Measurements from ENCODE around the gene FOXP2. TPM values are rescaled to one million over a fixed set of nuclear protein-coding genes. Genes with fewer than 3 reads are reported as not detected.
"Not testable (repeated sequence)": the region's sequence is repeated elsewhere in the genome, so short reads cannot be mapped to it uniquely, and the experiment has no call there.

Gene FOXP2
- total RNA-seq (2014; rRNA removed; shearing (Covaris generic)), result 52.5 and 52.7 TPM in 2 replicates

DNA sequence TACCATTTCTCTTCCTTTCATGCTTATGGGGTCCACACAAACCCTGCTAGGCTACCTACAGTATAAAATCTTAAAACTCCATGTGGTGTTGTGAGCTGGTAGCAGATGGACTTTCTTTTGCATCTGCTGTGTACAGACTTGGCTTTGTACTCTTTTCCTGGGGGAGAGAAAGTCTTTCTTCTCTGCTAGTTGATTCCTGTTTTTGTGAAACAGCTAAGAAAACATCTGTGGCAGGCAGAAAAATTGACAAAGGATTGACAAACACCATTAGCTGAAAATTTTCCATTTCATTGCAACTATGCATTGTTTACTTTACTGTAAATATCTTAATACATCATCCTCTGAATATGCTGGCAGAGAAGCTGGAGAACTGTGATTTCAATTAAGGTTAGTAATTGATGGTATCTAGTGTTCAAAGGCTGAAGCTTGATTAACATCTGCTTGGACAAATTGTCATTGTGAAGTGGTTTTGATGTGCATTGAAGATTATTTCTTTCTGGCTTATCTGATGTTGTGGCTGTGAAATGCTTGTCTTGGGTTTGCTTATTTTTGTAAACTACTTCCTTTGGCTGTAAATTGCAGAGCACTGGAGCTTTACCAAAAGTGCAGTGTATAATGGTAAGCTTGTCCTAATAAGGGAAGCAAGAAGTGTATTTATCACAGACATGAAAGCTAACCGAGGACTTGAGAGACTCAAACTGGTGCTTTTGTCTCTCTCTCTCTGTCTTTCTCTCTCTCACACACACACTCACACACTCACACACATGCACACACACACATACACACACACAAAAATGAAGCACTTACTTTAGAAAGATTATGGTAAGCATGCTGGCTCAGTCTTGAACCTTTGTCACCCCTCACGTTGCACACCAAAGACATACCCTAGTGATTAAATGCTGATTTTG lies at the start of gene FOXP2:
FOXP2 (plus strand) TSS at position 660 of the 908 bp plus-strand sequence. CDS start 11,697 bp downstream, outside the sequence.
- Histone ChIP-seq H3K4me3 (peak within 1 kb of the TSS; percentile 75), H3K27me3 (no peaks in the 10 kb centered on the region), H3K27ac (peak within 1 kb of the TSS; percentile 91), H3K36me3 (no peaks in the 10 kb centered on the region), H3K4me1 (peaks cover 33% of the 10 kb centered on the region), H3K9me3 (replicated peaks) (no peaks in the 10 kb centered on the region)
- DNase-seq, result peak; percentile 62 to 82

DNA sequence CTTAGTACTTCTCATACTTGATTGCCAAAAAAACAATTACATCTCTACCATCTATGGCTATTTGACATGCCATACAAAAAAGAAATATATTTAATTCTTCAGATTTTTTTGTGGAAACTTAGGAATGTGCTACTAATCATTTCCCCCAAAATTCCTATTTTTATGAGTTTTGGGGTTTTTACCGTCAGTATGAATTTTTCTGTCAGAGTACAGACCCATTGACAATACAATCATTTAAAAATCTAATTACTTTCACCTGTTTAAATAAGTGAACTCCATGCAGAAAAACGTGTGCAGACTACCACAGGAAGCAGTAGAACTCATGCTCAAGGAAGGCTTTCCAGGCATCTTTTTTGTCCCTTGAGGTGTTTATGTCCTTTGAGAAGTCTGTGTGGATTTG lies 48.8 kb upstream of the FOXP2 start:
- Histone ChIP-seq H3K36me3 (peaks cover 2% of the 10 kb centered on the region; the same call in 1 of the 2 replicates), H3K27me3 (no peaks in the 10 kb centered on the region), H3K4me3 (no peak overlapping the region), H3K4me1 (peaks cover 27% of the 10 kb centered on the region), H3K27ac (peak overlapping the region; percentile 41), H3K9me3 (replicated peaks) (no peaks in the 10 kb centered on the region)
- peak in 1 of 2 experiments; percentile 35 for DNase-seq

DNA sequence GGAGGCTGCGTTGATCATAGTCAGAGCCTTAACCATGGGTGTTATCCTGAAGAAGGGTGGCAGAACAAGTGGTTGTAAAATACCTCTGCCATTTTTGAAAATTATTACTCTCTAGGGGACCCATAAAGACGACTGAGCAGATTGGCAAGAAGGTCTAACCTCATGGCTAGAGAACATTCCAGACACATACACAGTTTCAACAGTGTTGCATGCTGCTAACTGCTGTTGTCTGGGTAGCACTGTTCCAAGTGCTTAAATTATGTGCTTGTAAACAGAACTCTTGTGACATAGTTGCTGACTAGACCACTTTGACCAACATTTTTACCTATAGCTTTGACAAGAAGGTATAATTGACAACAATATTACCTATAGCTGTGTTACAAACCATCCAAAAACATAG lies 46.1 kb upstream of the FOXP2 start:
- Histone ChIP-seq H3K4me1 (peaks cover 27% of the 10 kb centered on the region), H3K9me3 (replicated peaks) (no peaks in the 10 kb centered on the region), H3K27ac (no peak overlapping the region), H3K4me3 (no peak overlapping the region), H3K36me3 (peaks cover 2% of the 10 kb centered on the region; the same call in 1 of the 2 replicates), H3K27me3 (no peaks in the 10 kb centered on the region)
- DNase-seq, result no peak

DNA sequence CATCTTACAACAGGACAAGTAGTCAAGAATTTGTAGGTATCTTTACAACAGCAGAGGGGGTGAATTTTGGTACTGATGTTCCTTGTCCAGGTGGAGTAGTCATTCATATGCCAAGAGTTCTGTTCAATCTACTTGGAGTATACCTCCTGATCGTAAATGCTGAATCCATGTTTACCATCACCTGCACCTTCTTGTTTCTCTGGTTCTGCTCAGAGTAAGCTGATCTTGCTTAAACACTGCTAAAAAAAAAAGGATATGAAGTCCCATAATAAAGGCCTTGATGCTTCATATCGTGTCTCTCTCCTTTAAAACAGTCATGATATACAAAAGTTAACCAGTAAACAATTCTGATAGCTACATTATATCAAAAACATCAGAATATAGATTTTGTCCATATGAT lies 45.3 kb upstream of the FOXP2 start:
- no peak overlapping the region for H3K4me3 ChIP-seq
- peaks cover 2% of the 10 kb centered on the region; the same call in 1 of the 2 replicates for H3K36me3 ChIP-seq
- no peak for DNase-seq
- H3K4me1 ChIP-seq, result peaks cover 22% of the 10 kb centered on the region
- no peaks in the 10 kb centered on the region for H3K27me3 ChIP-seq
- H3K27ac ChIP-seq, result no peak overlapping the region
- no peaks in the 10 kb centered on the region for H3K9me3 ChIP-seq (replicated peaks)

DNA sequence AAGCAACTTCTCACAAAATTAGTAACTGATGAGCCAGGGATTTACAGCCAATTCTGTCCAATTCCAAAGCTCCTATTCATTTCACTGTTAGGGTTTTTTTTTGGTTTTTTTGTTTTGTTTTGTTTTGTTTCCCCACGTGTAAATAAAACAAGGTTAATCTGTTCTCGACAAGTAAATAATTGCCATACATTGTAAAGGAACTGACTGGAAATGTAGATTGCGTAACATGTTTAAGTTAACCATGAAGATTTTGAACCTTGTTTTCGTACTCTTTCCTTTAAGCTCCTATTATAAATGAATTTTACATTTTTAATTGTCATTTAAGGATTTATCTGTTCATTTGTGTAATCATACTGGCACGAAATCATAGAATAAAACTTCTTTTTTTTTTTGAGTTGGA lies 42.0 kb upstream of the FOXP2 start:
- no peak overlapping the region for H3K27ac ChIP-seq
- peaks cover 2% of the 10 kb centered on the region; the same call in 1 of the 2 replicates for H3K36me3 ChIP-seq
- no peak for DNase-seq
- no peaks in the 10 kb centered on the region for H3K27me3 ChIP-seq
- no peaks in the 10 kb centered on the region for H3K4me1 ChIP-seq
- H3K4me3 ChIP-seq, result no peak overlapping the region
- H3K9me3 ChIP-seq (replicated peaks), result no peaks in the 10 kb centered on the region

DNA sequence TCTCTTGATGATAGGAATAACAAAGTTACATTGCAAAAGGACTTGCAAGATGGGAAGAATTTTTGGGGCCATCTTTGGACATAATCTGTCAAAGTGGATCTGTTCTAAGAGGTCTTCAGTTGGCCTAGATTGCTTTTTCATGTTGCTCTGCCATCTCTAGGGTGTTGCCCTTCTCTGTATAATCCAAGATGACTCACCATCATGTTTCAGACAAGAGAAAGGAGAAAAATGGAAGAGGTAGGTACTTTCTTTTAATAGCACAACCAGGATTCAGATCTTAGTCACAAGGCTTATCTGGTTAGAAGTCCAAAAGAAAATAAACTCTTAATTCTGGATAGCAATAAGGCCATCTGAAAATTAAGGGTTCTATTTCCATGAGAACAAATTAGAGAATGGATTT lies 38.7 kb upstream of the FOXP2 start:
- H3K27me3 ChIP-seq, result no peaks in the 10 kb centered on the region
- H3K27ac ChIP-seq, result no peak overlapping the region
- H3K36me3 ChIP-seq, result no peaks in the 10 kb centered on the region; the same call in 1 of the 2 replicates
- peaks cover 3% of the 10 kb centered on the region; the same call in 1 of the 2 replicates for H3K4me1 ChIP-seq
- no peak overlapping the region for H3K4me3 ChIP-seq
- peaks cover 13% of the 10 kb centered on the region for H3K9me3 ChIP-seq (replicated peaks)
- no peak for DNase-seq

DNA sequence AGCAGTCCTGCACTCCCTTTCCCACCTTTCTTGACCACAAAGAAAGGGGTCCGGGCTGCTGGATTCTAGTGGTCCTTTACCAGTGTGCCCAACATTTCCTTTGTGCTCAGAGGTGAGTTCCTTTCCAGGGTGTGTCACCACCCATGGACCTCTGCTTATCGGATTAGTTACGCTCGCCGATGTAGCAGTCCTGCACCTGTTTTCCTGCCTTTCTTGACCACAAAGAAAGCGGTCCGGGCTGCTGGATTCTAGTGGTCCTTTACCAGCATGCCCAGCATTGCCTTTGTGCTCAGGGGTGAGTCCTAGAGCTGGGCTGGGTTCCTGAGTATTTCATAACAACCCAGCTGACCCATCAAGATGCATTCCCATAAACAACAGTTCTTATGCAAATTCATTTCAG lies 30.7 kb upstream of the FOXP2 start:
- Histone ChIP-seq H3K9me3 (replicated peaks) (peaks cover 10% of the 10 kb centered on the region), H3K4me3 (peak overlapping the region; percentile 11; the same call in 1 of the 2 replicates), H3K4me1 (peaks cover 42% of the 10 kb centered on the region), H3K27ac (peak overlapping the region; percentile 98)
- peak; percentile 98 for DNase-seq
- H3K27me3 ChIP-seq, H3K36me3 ChIP-seq: not testable (repeated sequence)

DNA sequence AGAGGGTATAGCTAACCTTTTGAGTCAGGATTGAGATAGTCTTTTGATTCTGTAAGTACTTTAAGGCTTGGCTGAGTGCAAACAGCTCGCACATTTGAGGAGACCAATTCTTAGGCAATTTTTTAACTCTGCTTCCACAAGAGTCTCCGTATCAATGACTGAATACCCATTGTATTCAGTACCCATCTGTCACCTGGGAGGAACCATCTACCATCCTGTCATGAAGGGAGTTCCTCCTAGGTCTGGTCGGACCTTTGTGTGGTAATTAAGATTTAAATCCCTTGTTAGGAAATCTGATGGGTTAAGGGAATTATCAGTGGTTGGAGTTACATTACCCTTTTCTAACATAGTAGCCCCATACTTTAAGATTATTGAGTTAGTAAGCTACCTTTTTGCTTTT lies 30.3 kb upstream of the FOXP2 start:
- peak overlapping the region; percentile 98 for H3K27ac ChIP-seq
- not testable (repeated sequence) for H3K9me3 ChIP-seq (replicated peaks); H3K27me3 ChIP-seq; H3K36me3 ChIP-seq
- H3K4me1 ChIP-seq, result peaks cover 42% of the 10 kb centered on the region
- H3K4me3 ChIP-seq, result peak overlapping the region; percentile 11; the same call in 1 of the 2 replicates
- DNase-seq, result peak; percentile 76 to 90

DNA sequence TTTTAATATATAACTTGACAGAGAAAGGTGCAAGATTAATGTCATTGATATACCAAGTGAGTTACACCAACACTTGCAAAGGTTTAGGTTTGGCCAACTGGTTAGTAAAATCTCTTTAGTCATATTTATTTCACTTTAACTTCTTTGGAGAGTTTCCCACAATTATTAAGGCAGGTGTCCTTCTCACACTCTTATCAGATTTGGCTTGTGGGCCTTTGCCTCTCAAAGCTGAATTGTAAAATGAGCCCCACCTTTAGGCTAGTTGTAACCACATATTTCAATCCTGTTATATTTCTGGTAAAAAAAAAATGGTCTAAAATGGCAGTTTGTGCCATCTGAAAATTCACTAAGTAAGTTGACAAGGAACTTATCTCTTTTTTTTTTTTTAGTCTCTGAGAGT lies 26.6 kb upstream of the FOXP2 start:
- Histone ChIP-seq H3K27me3 (no peaks in the 10 kb centered on the region), H3K9me3 (replicated peaks) (no peaks in the 10 kb centered on the region), H3K36me3 (no peaks in the 10 kb centered on the region), H3K4me1 (peaks cover 57% of the 10 kb centered on the region), H3K27ac (no peak overlapping the region), H3K4me3 (no peak overlapping the region)
- peak in 1 of 2 experiments; percentile 62 for DNase-seq

DNA sequence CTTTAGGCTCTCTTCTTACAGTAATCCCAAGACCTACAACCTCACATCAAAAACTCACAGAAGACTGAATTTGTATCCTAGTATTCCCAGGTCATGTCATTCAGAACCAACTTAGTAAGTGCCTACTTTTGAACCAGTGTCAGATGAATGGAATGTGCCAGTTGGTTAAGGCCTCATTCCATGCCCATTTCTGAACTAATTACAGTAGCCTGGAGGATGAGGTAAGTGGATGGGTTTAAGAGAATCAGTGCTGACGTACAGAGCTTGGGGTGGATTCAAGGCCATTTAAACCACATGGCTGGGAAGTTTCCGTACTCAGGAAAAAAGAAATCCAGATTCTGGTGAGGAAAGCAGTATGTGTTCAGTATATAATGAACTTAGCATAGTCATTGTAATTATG lies 21.9 kb upstream of the FOXP2 start:
- Histone ChIP-seq H3K4me1 (peaks cover 34% of the 10 kb centered on the region), H3K27ac (peak overlapping the region; percentile 72), H3K4me3 (no peak overlapping the region), H3K27me3 (no peaks in the 10 kb centered on the region), H3K36me3 (no peaks in the 10 kb centered on the region), H3K9me3 (replicated peaks) (no peaks in the 10 kb centered on the region)
- DNase-seq, result peak; percentile 52 to 66

DNA sequence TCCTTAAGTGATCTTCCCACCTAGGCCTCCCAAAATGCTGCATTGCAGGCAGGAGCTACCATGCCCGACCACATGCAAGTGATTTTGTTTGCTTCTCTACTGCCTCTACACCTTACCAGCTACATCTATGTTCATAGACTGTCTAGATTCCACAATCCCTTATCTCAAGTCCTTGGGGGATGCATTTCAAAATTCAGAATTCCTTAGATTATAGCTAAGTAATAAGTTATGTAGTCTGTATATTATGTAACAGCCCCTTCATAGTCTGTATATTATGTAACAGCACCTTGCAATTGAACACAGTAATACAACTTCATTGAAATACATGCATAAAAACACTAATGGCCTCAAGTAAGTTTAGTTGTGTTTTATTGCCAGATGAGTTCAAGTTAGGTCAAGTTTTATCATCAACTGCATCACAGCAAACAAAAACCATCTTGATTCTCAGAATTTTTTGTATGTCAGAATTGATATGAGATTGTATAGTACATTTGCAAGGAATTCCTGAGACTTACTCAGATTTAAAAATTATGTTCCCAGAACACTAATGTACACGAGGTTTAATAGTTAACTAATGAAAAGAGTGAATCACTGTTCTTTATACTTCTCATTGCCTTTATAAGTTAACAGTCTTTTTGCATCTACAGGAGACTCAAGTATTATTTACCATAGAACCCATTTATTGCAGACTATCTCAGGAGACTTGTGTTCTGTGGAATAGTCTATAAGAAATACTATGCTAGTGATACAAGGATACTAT lies 11.6 kb upstream of the FOXP2 start:
- Histone ChIP-seq H3K4me1 (peaks cover 4% of the 10 kb centered on the region; the same call in 1 of the 2 replicates), H3K4me3 (no peak overlapping the region)

DNA sequence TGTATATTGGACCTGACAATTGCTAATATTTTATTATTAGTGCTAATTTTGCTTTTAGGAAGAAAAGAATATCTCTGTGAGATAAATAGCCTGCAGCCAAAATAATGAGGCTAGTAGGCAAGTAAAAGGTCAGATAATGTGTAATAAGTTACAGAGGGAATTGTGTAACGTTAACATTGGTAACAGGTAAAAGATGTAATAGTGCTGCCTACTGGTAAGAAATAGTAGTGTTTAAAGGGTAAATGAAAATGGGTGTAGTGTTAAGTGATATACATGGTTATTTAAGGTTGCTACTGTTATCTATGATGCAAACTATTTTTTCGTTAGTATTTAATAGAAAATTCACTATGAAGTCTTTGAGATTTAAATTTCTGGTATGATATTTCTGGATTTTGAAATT lies 9.2 kb upstream of the FOXP2 start:
- no peaks in the 10 kb centered on the region for H3K36me3 ChIP-seq
- DNase-seq, result peak in 1 of 2 experiments; percentile 65
- no peaks in the 10 kb centered on the region for H3K27me3 ChIP-seq
- peaks cover 4% of the 10 kb centered on the region; the same call in 1 of the 2 replicates for H3K4me1 ChIP-seq
- H3K4me3 ChIP-seq, result no peak overlapping the region
- no peak overlapping the region for H3K27ac ChIP-seq
- H3K9me3 ChIP-seq (replicated peaks), result no peaks in the 10 kb centered on the region

More for the DNA sequence above, 11.6 kb upstream of the FOXP2 start:
- Histone ChIP-seq H3K27ac (no peak overlapping the region), H3K9me3 (replicated peaks) (no peaks in the 10 kb centered on the region), H3K36me3 (no peaks in the 10 kb centered on the region), H3K27me3 (no peaks in the 10 kb centered on the region)
- DNase-seq, result no peak

DNA sequence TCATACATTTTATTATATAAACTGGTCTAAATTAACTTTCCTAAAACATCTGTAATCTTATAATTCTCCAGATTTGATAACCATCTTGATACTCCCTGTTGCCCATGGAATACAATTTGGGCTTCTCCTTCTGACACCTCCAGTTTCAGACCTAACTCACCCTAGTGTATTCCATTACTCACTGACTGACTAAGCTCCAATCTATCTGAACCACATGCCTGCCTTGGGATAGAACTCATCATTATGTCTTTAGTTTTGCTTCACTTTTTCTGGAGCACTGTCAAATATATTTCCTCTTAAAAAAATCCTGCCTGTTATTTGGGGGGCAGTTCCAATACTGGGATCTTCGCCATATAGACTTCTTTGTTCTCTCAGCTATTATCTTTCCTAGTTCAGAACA lies 4.9 kb upstream of the FOXP2 start:
- H3K4me1 ChIP-seq, result peaks cover 24% of the 10 kb centered on the region
- no peak for DNase-seq
- no peaks in the 10 kb centered on the region for H3K36me3 ChIP-seq
- H3K9me3 ChIP-seq (replicated peaks), result no peaks in the 10 kb centered on the region
- no peak overlapping the region for H3K27ac ChIP-seq
- H3K27me3 ChIP-seq, result no peaks in the 10 kb centered on the region
- no peak overlapping the region for H3K4me3 ChIP-seq

DNA sequence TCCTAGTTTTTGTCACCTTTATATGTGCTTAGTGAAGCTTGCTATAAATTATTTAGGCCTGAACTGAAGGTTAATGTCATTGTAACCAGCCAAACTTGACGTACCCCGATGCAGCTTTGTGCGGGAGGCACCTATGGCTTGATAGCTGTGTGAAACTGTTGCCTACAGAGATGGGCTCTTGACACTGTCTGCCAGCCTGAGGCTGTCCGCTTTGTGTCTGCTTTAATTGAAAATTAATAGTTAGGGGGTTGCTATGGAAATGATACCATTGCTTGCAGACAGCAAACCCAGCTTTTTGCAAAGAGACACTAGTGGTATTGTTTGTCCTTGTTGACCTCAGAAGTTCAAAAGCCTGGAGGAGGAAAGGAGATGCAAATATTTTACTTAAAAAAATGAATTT lies 2.1 kb upstream of the FOXP2 start:
- Histone ChIP-seq H3K4me3 (no peak overlapping the region), H3K9me3 (replicated peaks) (no peaks in the 10 kb centered on the region), H3K27me3 (no peaks in the 10 kb centered on the region), H3K4me1 (peaks cover 23% of the 10 kb centered on the region), H3K27ac (peak overlapping the region; percentile 91), H3K36me3 (no peaks in the 10 kb centered on the region)
- peak; percentile 12 to 47 for DNase-seq

DNA sequence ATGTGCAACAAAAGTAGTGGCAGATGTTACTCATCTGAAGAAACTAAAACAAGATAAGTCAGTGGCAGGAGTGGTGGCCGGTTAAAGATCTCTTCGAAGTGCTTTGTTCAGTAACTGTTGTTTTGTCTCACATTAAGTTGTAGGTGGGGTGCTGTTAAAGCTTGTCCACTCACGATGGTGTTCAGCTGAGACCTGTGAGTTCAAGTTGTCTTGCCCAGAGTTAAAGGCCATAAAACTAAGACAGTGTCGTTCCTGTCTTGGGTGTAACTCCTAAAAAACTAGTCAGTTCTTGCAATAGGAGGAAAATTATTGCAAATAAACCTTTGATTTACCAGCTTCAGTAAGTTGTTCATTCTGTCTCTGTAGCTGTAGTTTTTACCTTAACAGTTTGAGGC lies 857 bp upstream of the FOXP2 start:
- peaks cover 28% of the 10 kb centered on the region for H3K4me1 ChIP-seq
- peak; percentile 31 to 60 for DNase-seq
- no peaks in the 10 kb centered on the region for H3K27me3 ChIP-seq

More for the DNA sequence above, 857 bp upstream of the FOXP2 start:
- Histone ChIP-seq H3K36me3 (no peaks in the 10 kb centered on the region), H3K27ac (peak overlapping the region; percentile 91), H3K9me3 (replicated peaks) (no peaks in the 10 kb centered on the region), H3K4me3 (peak overlapping the region; percentile 75)
